Gastroesophageal sphincter (tissue), 3 donors: ENCODE results near the gene GPR17.

Experiments used
- EP300 ChIP-seq: sonication (generic); formaldehyde crosslinking; IDR thresholded peaks from one replicate; pipeline ENCODE4 v1.6.1; 2017; ENCODE audit warnings: antibody characterized with exemption, mild to moderate bottlenecking
- POLR2A ChIP-seq, 2 donors: fragments of 450-650 bp; IDR thresholded peaks; one replicate each; pipeline ENCODE4 v1.6.1; 2017; ENCODE audit warnings: antibody characterized with exemption in 2 of 2, mild to moderate bottlenecking in 2 of 2, moderate library complexity in 1 of 2
- TF ChIP-seq, protein P1 (sequence below), 4 experiments: fragments of 200-600 bp in 2 of 4; fragments of 450-650 bp in 2 of 4; sonication (generic) in 1 of 4; IDR thresholded peaks; one replicate each; pipeline ENCODE4 v1.5.1; 2017 to 2019; ENCODE audit warnings: antibody characterized with exemption in 4 of 4, mild to moderate bottlenecking in 2 of 4, moderate library complexity in 2 of 4

DNA sequence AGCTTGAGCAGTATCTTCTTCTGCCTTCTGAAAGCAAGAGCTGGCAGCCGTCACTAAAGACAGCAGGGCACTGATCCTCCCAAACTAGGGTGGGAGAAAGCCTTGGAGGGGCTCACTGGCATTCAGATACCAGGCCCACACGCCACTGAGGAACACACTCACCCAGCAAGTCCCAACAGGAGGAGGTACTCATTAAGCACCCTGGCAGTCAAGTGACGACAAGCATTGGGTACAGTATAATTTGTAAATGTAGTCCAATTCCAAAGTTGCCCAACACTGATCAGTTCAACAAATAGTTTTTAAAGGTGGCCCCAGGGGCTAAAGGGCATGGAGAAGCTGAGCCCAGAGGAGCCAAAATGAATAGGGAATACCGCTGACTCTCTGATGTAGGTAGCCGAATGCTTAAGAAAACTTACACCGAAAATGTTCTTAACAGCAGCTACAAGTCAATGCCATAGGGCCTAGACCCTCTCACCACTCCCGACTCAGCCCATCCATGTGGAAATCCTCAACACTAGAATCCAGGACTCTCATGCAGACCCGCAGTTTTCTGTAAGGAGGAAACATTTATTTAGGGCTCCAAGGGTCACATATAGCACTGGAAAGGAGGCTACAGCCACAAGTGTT lies 19.4 kb downstream of the GPR17 start:
- TF ChIP-seq, protein P1, sequence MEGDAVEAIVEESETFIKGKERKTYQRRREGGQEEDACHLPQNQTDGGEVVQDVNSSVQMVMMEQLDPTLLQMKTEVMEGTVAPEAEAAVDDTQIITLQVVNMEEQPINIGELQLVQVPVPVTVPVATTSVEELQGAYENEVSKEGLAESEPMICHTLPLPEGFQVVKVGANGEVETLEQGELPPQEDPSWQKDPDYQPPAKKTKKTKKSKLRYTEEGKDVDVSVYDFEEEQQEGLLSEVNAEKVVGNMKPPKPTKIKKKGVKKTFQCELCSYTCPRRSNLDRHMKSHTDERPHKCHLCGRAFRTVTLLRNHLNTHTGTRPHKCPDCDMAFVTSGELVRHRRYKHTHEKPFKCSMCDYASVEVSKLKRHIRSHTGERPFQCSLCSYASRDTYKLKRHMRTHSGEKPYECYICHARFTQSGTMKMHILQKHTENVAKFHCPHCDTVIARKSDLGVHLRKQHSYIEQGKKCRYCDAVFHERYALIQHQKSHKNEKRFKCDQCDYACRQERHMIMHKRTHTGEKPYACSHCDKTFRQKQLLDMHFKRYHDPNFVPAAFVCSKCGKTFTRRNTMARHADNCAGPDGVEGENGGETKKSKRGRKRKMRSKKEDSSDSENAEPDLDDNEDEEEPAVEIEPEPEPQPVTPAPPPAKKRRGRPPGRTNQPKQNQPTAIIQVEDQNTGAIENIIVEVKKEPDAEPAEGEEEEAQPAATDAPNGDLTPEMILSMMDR (IDR thresholded peaks at IDR 0.05): no peak
- no peak for TF ChIP-seq POLR2A (IDR thresholded peaks at IDR 0.05)
- TF ChIP-seq EP300: no peak
